Esophagus muscularis mucosa (tissue), 3 donors: ENCODE results near the gene RBM20.

Experiments
- CTCF ChIP-seq, 3 experiments: fragments of 200-600 bp in 2 of 3; fragments of 450-650 bp in 1 of 3; sonication (generic) in 2 of 3; IDR thresholded peaks; one replicate each; pipeline ENCODE4 v1.5.1; 2017 to 2019; ENCODE audit warnings: antibody characterized with exemption in 3 of 3, mild to moderate bottlenecking in 2 of 3, moderate library complexity in 1 of 3
- POLR2A ChIP-seq: fragments of 450-650 bp; IDR thresholded peaks from one replicate; pipeline ENCODE4 v1.6.1; 2017; ENCODE audit warnings: antibody characterized with exemption, moderate library complexity, mild to moderate bottlenecking, low read depth

DNA sequence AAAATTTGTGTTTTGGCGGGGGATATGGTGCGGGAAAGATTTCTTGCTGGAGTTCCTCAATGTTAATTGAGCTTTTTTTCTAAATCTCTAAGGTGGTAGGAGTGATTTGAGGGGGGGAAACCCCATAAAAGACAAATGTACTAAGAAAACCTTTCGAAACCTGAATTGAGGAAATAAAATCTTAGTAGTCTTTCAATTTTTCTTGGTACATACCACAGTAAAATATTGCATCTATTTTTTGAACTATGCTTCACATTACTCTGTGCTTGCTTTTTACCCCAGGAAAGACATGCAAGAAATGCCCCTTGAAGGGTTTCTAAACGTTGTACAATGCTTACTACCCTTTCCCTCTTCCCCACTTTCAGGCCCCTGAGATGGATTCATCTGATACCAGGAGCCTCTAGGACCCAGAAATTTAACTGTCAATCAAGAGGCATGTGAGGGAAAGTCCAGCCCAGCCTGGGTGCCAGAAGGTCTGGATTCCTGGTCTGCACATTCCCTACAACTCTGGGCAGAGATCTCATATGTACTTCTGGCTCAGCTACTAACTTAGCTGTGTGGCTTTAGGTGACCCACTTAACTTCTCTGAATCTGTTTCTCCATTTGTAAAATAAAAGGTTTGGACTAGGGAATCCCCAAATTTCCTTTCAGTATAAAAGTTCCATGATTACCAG, 221.8 kb downstream of the RBM20 start:
- TF ChIP-seq CTCF (IDR thresholded peaks at IDR 0.05) = no peak
- no peak for TF ChIP-seq POLR2A
